ENCODE data around the gene CNEP1R1.

CNEP1R1 gene

DNA sequence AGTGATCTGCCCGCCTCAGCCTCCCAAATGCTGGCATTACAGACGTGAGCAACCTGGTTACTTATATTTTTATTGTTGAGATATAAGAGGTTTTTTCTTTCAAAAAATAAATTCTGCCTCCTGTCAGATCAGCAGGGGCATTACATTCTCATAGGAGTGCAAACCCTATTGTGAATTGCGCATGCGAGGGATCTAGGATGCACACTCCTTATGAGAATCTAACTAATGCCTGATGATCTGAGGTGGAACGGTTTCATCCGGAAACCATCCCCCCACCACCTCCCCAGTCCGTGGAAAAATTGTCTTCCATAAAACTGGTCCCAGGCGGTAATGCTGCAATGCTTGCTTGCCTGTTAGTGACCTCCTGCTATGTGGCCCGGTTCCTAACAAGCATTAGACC, 7.5 kb upstream of the CNEP1R1 start:
- DNase-seq (ENCODE audit: low spot score), result no peak

DNA sequence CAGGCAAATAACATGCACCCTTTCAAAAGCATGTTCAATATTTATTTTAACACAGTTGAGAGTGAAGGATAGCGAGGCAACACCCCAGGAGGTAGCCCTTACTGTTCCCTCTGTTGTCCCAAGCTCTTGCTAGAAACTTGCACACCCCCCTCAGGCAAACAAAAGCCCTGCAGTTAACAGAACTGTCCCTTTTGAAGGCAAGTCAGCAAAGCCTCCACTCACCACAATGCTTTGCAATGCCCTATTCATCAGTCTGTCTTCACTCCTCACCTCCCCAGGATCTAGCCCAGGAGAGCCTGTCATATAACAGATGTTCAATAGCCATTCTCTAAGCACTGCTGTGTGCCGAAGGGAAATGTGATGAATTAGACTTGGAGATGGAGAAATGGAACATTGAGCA, 3.5 kb upstream of the CNEP1R1 start:
- no peak for DNase-seq (ENCODE audit: low spot score)

DNA sequence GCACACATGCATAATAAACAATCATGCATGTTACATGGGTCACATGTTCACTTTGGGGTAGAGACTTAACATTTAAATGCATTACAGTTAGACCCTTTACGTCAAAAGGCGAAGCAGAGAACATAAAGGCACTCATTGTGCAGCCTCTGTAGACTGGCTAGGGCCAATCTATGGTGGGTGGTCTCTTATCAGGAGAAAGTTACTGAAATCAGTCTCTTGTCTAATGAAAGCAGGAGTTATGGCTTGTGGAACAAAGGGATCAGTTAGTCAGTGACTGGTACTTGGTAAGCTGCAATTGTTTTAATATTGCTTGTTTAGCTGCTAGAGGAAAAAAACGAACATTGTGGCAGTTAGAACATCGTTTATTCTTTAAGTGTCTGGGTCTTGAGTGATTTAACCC, 1.4 kb upstream of the CNEP1R1 start:
- DNase-seq (ENCODE audit: low spot score), result no peak

DNA sequence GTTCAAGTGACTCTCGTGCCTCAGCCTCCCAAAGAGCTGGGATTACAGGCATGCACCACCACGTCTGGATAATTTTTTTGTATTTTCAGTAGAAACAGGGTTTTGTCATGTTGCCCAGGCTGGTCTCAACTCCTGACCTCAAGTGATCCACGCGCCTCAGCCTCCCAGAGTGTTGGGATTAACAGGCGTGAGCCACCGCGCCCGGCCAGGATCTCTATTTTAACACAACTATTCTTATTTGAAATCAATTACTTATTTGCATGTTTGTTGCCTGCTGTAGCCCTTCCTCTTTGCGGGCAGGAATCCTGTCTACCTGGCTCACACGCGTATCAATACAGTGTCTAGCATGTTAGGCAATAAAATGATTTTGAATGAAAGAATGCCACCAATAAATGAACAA, 818 bp upstream of the CNEP1R1 start:
- no peak for DNase-seq (ENCODE audit: low spot score)

DNA sequence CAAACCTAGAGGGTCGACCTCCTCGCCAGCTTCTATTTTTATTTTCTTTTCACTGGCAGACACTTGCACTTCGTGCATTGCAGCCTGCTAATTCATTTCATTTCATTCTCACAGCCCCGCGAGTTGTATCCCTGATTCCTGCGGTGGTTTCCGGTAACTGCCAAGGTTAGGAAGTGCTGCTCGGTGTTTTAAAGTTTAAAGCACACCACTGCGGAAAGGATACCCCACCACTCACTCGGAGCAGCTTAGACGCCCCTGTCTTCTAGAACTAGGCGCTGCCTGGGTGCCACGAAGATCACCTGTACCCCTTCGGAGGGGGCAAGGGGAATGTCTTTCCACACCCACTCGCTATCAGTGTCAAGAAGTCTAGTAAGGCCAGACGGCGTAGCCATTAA, 509 bp downstream of the CNEP1R1 start:
- DNase-seq (ENCODE audit: low spot score), result peak; percentile 6

DNA sequence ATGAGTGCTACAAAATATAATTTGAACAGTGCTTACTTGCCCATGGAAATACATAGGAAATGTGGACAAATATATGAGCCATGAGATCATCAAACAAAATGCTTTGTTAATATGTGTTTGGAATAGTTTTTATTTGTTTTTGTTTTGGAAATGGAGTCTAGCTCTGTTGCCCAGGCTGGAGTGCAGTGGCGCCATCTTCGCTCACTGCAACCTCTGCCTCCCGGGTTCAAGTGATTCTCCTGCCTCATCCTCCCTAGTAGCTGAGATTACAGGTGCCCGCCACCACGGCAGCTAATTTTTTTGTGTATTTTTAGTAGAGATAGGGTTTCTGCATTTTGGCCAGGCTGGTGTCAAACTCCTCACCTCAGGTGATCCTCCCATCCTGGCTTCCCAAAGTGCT, 2.8 kb downstream of the CNEP1R1 start:
- DNase-seq (ENCODE audit: low spot score), result no peak

DNA sequence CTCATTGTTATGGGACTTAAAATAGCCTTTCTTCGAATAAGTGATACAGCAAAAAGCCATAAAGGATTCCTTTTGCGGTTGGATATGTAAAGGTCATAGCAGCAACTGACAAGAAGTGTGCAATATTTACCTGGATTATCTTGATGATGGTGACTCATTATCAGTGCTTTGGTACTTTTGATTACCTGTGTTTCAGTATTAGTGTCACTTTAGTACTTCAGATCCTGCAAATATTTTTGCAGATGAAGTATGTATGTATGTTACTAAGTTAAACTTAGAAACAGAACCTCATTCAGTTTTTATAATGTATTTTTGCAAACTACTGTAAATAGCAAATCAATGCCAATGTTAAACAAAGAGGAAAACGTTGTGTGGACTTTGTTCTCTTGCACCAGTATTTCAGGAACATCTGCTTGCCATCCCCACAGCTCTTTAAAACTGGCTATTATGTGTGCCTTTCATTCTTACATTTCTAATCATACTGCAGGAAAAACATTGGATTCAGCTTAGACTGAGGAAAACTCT, 10.5 kb downstream of the CNEP1R1 start:
- DNase-seq (ENCODE audit: low spot score), result no peak

DNA sequence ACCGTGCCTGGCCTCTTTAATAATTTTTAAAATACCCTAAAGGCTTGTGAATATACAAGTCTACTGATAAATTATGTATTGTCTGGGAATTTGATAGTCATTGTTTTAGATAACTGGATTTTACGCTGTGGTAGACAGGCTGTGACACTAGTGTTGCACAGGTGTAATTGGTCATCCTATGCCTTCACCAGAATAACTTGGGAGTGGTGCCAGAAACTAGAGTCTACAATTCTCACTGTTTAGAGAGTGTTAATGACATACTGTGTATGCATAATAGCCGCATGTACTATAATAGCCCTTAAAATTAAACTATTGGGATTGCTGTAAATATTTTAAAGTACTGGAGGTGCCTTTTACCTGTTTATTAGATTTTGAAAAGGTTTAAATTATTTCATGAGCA, 11.4 kb downstream of the CNEP1R1 start:
- no peak for DNase-seq (ENCODE audit: low spot score)

DNA sequence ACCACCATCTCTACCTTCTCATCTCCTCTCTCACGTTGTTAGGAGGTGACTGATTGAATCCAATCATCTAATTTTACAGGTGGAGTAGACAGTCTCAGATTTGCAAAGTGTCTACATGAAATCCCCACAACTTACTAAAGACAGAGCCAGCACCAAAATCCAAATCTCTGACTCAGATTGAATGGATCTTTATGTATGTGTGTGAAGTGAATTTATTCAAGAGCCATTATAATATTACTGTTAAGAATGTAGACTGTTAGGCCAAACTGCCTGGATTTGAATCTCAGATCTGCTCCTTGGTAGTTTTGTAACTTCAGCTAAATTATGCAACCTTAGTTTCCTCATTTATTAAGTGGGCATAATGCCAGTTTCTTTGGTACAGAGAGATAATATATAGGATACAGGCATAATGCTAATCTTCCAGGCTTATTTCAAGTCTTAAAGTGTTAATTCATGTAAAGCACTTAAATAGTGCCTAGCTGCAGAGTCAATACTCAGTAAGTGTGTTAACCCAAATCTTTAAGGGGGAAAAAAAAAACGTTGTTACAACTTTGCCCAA, 12.7 kb downstream of the CNEP1R1 start:
- no peak for DNase-seq (ENCODE audit: low spot score)

DNA sequence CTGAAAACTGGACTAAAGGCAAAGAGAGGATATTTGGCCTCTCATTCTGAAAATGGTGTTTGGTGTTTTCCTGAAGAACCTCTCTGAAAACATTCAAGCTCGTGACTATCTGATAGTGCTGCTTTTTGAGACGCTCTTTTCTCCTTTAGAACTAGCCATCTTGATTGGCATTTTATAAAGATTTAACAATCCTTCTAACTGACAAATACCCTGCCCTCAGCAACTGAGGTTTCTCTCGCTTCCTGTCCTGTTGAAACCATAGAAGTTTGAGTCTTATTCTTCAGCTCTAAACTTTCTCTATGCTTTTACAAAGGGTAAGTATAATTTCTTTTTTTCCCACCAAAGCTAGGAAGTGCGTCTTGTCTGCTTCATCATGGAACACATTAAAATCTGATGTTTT, 13.3 kb downstream of the CNEP1R1 start:
- no peak for DNase-seq (ENCODE audit: low spot score)

DNA sequence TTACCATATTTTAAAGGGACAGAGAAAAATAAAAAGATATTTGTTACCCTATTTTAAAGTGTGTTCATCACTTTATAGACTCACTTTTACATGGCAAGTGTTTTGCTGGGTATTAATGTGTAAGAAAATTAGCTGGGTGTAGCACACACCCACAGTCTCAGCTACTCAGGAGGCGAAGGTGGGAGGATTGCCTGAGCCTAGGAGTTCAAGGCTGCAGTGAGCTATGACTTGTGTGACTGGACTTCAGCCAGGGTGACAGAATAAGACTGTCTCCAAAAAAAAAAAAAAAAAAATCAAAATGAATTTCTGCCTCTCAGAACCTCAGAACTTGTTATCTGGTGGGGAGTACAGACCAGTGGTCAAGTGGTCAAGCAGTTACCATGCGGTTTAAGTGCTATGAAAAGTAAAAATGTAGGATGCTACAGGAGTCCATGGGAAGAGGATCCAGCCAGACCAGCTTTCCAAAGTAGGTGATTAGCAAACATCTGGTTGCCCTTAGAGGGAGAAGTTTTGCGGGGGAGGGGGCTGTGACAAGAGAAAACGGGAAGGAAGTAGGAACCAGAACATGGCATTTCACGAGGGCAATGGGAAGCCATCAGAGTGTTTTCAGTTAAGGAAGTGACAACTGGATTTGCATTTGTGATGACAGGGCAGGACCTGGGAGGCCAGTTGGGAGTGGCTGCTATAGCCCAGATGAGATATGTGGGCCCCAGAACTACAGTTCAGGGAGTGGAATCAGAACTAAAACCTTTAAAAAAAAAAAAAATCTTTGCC, 13.9 kb downstream of the CNEP1R1 start:
- no peak for DNase-seq (ENCODE audit: low spot score)

DNA sequence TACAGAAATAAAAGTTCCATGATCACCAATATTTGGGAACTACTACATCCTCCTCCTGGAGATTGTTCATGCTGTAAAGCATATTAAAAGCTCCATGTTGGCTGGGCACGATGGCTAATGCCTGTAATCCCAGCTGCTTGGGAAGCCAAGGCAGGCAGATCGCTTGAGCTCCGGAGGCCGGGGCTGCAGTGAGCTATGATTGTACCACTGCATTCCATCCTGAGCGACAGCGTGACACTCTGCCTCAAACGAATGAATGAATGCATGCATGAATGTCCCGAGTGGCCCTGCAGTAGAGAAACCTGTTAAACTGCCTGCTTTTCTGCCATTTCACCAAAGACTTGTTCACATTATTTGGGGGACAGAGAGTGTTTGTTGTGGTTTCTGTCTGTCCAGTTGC, 15.0 kb downstream of the CNEP1R1 start:
- DNase-seq (ENCODE audit: low spot score), result no peak

DNA sequence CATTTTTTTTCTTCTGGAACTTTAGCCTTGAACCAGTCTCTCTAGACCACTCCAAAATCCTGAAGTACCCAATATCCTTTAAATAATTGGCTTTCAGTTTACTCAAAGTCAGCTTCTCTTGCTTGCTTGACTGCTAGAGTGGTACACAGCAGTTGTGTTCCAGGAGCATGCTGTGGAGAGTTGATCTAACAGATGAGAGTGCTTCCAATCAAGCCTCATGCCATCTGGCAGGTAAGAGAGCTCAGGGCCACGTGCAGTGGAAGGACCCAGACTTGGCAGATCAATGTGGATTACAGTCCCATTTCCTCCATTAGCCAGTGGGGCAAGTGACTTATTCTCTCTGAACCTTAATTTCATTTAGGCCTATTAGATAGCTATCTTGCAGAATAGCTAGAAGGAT, 15.7 kb downstream of the CNEP1R1 start:
- no peak for DNase-seq (ENCODE audit: low spot score)

DNA sequence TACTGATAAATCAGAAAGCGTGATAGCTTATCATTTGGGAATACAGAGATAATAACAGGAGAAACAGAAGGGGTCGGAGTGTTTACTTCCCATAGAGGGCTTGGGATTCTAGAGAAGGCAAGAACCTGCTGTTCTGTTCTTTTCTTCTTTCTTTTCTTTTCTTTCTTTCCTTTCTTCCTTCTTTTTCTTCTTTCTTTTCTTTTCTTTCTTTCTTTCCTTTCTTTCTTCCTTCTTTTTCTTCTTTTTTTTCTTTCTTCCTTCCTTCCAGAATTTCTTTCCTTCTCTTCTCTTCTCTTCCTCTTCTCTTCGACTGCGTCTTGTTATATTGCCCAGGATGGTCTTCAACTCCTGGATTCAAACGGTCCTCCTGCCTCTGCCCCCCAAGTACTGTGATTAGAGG, 18.3 kb downstream of the CNEP1R1 start:
- DNase-seq (ENCODE audit: low spot score), result no peak

DNA sequence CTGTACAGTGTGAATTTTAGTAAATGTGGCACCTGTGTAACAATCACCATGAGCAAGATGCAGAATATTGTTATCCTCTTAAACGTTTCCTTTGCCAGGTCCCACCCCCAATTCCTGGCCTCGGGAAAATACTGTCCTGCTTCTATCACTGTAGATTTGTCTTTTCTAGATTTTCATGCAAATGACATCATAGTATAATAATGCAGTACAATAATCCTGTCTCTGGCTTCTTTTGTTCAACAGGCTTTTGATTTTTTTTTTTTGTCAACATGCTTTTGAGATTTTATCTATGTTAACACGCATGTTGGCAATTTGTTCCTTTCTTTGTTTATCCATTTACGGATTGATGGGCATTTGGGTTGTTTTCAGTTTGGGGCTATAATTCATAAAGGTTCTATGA, 20.4 kb downstream of the CNEP1R1 start:
- no peak for DNase-seq (ENCODE audit: low spot score)

DNA sequence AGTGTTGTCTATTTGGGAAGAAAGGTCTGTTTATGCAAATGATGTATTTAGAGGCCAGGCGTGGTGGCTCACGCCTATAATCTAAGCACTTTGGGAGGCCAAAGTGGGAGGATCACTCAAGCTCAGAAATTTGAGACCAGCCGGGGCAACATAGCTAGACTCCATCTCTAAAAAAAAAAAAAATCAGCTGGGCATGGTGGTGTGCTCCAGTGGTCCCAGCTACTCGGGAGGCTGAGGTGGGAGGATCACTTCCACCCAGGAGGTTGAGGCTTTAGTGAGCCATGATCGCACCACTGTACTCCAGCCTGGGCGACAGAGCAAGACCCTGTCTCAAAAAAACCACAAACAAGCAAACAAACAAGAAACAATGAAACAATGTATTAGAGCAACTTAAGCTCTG, 21.8 kb downstream of the CNEP1R1 start:
- DNase-seq (ENCODE audit: low spot score), result no peak

DNA sequence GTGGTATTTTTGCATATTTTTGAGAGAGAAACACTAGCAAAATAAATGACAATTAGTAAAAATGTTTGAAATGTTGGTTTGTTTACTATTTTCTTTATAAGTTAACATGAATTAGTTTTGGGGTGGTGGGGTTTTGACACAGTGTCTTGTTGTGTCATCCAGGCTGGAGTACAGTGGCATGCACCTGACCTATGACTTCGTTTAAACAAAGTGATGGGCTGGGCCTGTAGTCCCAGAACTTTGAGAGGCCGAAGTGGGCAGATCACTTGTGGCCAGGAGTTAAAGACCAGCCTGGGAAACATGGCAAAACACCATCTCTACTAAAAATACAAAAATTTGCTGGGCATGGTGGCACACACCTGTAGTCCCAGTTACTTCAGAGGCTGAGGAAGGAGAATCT, 22.8 kb downstream of the CNEP1R1 start:
- DNase-seq (ENCODE audit: low spot score), result no peak

DNA sequence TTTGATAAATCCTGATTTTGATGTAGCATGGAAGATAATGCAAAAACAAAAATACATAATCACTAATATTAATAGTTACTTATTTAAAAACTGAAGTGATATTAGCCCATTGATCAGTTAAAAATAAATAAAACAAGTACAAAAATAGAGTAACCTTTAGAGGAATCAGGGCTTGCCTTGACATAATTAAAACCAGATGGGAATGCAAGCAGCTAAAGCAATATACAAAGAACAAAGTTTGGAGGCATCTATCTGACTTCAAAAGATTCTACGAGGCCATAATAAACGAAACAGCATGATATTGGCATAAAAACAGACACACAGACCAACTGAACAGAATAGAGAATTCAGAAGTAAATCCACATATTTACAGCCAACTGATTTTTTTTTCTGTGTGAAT, 25.8 kb downstream of the CNEP1R1 start:
- DNase-seq (ENCODE audit: low spot score), result no peak

DNA sequence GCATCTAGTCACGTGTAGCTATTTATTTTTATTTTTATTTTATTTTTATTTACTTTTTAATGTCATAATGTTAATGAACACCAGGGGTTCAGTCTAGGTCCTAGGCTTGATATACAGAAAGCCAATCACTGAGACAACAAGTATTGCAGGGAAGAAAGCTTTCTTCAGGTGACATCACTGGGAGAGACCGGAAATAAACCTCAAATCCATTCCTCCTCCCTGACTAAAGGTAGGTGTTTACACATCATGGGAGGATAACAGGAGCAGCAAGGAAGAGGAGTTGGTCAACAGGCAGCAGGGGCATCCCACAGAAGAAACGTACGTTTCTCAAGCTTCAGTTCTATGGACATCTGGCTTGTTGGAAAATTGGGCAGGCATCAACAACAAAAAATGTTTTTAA, 31.2 kb downstream of the CNEP1R1 start:
- DNase-seq (ENCODE audit: low spot score), result no peak

DNA sequence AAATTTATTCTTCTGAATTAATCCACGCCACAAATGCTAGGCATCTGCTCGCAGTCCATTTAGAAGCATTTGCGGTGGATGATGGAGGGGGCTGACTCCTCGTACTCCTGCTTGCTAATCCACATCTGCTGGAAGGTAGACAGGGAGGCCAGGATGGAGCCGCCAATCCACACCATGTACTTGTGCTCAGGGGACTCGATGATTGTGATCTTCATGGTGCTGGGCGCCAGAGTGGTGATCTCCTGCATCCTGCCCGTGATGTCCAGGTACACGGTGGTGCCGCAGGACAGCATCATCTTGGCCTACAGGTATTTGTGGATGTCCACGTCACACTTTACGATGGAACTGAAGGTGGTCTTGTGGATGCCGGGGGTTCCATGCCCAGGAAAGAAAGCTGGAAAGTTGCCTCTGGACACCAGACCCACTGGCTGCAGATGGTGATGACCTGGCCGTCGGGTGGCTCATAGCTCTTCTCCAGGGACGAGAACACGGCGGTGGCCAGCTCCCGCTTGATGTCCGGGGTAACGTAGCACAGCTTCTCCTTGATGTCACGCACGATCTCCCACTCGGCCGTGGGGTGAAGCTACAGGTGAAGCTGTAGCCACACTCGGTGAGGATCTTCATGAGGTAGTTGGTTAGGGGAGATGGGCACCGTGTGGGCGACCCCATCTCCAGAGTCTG, 33.2 kb downstream of the CNEP1R1 start:
- no peak for DNase-seq (ENCODE audit: low spot score)

DNA sequence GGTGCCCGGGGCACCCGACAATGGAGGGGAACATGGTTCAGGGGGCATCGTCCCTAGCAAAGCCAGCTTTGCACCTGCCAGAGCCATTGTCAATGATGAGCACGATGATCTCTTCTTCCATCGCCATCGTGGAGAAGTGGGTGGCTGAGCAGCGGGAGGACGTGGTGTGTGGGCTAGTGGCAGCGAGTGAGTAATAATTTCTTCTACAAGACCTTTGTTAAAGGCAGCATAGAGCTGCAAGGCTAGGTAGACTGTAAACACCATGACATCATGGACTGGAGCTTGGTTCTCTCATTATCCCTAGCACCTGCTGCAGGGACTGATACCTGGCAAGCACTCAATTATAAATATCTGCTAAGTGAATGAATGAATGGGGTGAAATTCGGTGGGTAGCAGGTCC, 34.1 kb downstream of the CNEP1R1 start:
- DNase-seq (ENCODE audit: low spot score), result no peak

DNA sequence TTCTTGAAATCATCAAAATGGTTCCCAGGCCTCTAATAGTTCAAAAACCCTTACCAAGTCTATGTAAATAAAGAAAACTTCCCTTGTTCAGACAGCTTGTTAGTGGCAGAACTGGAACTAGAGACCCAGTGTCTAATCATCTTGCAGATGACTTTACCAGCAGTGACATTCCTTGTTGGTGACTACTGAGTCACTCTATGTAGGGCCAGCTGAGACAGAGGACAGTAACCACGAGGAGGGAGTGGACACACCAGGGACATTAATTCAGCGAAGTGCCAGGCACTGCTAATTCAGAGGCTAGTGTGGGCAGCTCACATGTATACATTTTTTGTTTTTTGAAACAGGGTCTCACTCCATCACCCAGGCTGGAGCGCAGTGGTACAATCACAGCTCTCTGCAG, 34.6 kb downstream of the CNEP1R1 start:
- DNase-seq (ENCODE audit: low spot score), result no peak

DNA sequence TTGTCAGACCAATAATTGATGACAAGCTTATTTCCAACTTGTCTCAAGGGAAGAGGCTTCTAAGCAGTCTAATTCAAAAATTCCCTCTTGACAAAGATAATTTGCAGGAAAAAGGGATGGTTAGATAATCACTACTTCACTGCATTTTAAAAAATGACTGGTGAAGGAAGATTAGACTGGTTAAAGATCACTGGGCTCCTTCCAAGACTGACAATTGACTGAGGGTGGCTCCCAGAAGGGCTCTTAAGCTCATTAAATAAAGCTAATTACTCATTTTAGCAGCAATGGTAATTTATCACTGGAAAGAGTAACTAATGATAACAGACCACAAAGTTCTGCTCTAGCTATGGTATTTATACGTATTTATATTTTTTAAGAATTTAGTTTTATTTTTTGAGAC, 36.3 kb downstream of the CNEP1R1 start:
- no peak for DNase-seq (ENCODE audit: low spot score)

DNA sequence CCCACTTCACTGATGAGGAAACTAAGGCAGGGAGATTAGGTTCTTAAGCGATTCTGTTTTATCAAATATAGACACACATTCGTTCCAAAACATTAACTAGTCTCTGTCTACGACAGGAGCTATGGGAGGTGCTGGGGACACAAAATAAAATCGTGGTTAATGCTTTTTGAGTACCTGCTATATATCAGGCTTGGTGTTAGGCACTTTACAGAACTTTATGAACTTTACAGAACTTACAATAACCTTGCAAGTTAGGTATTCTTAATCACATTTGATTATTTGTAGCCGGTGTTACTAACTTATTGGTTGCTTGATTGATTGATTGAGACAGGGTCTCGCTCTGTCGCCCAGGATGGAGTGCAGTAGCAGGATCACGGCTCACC, 40.2 kb downstream of the CNEP1R1 start:
- DNase-seq (ENCODE audit: low spot score), result no peak
